GM23248 (cell line): ENCODE results near the gene IFRD1. TPM values are rescaled to one million over a fixed set of nuclear protein-coding genes. Genes with fewer than 3 reads are reported as not detected.
A peak's percentile ranks its signal among the peaks of the same experiment; 100 is the strongest.
"Not testable (repeated sequence)": the region's sequence is repeated elsewhere in the genome, so short reads cannot be mapped to it uniquely, and the experiment has no call there.

Experiments used
- DNase-seq: peaks from one replicate; pipeline ENCODE4 v3.0.0-alpha.2; 2015
- H2AFZ ChIP-seq: fragments of 200-600 bp; sonication (generic); 2 replicates; pipeline ENCODE4 v1.6.1; 2016; ENCODE audit warnings: antibody characterized with exemption
- H3F3A ChIP-seq: fragments of 200-600 bp; sonication (generic); 2 replicates; pipeline ENCODE4 v1.6.1; 2016; ENCODE audit warnings: mild to moderate bottlenecking, antibody characterized with exemption, mixed run types; ENCODE audit not compliant: insufficient read depth
- H3K27ac ChIP-seq: fragments of 200-600 bp; sonication (generic); 2 replicates; pipeline ENCODE4 v1.5.1; 2016; ENCODE audit warnings: mild to moderate bottlenecking
- H3K27me3 ChIP-seq: fragments of 200-600 bp; sonication (generic); replicated peaks from 2 replicates; pipeline ENCODE4 v1.6.1; 2016; ENCODE audit warnings: mild to moderate bottlenecking; ENCODE audit not compliant: insufficient read depth
- H3K36me3 ChIP-seq: fragments of 200-600 bp; sonication (generic); 2 replicates; pipeline ENCODE4 v1.6.1; 2016; ENCODE audit warnings: low read depth, mild to moderate bottlenecking
- H3K4me1 ChIP-seq: fragments of 200-600 bp; sonication (generic); 2 replicates; pipeline ENCODE4 v1.6.1; 2016; ENCODE audit warnings: mild to moderate bottlenecking; ENCODE audit not compliant: insufficient read depth
- H3K4me2 ChIP-seq: fragments of 200-600 bp; sonication (generic); one replicate; pipeline ENCODE4 v1.6.1; 2016; ENCODE audit warnings: mild to moderate bottlenecking; ENCODE audit not compliant: unreplicated experiment
- H3K4me3 ChIP-seq: fragments of 200-600 bp; sonication (generic); 2 replicates; pipeline ENCODE4 v1.5.1; 2016; ENCODE audit warnings: mild to moderate bottlenecking
- H3K79me2 ChIP-seq: fragments of 200-600 bp; sonication (generic); 2 replicates; pipeline ENCODE4 v1.6.1; 2016; ENCODE audit warnings: mild to moderate bottlenecking; ENCODE audit not compliant: insufficient read depth
- H3K9ac ChIP-seq: fragments of 200-600 bp; sonication (generic); 2 replicates; pipeline ENCODE4 v1.6.1; 2016; ENCODE audit warnings: mild to moderate bottlenecking
- H3K9me2 ChIP-seq: fragments of 200-600 bp; sonication (generic); 2 replicates; pipeline ENCODE4 v1.6.1; 2016; ENCODE audit warnings: mixed run types, mild to moderate bottlenecking, moderate library complexity; ENCODE audit not compliant: insufficient read depth
- H3K9me3 ChIP-seq: fragments of 200-600 bp; sonication (generic); one replicate; pipeline ENCODE4 v1.6.1; 2017; ENCODE audit warnings: low read depth
- H4K20me1 ChIP-seq: fragments of 200-600 bp; sonication (generic); 2 replicates; pipeline ENCODE4 v1.6.0; 2016; ENCODE audit not compliant: insufficient read depth
- EZH2 ChIP-seq: fragments of 200-600 bp; sonication (generic); IDR thresholded peaks from 2 replicates; pipeline ENCODE4 v1.6.1; 2018; ENCODE audit warnings: antibody characterized with exemption, mild to moderate bottlenecking; ENCODE audit not compliant: insufficient read depth, poor library complexity, severe bottlenecking
- EZH2phosphoT487 ChIP-seq: fragments of 200-600 bp; sonication (generic); IDR thresholded peaks from 2 replicates; pipeline ENCODE4 v1.6.1; 2018; ENCODE audit warnings: antibody characterized with exemption, moderate library complexity, mild to moderate bottlenecking, low read depth; ENCODE audit not compliant: insufficient read depth
- WGBS, 2 experiments: methylation state at CpG; one replicate each; pipeline ENCODE4 v1.1.6; 2015 to 2017; ENCODE audit warnings: low lambda C conversion rate in 2 of 2, low coverage in 1 of 2; ENCODE audit errors: missing lambda C conversion rate in 2 of 2; 5-methylcytosine and 5-hydroxymethylcytosine counted together
- in situ Hi-C: fragments of 300-500 bp; cut with MboI; formaldehyde crosslinking; loops from 2 replicates; pipeline ENCODE4 v1.15.0; 2020
- polyA plus RNA-seq: library from polyadenylated mRNA; unstranded; fragments of >200 nt; fragmentation: Nextera tagmentation; extraction: Ambion mirVana; gene quantifications from 2 replicates; pipeline ENCODE4 v1.2.1, GENCODE V29; 2016
- total RNA-seq: library from RNA; depleted of rRNA; stranded (reverse); fragments of >200 nt; shearing (Covaris generic); gene quantifications from 2 replicates; pipeline ENCODE4 v1.2.3, GENCODE V29; 2014

IFRD1 gene
- total and polyA plus RNA-seq, 2 experiments from 2014 or later: 61.4 to 71.9 TPM

- Histone ChIP-seq H3K27ac (peak overlapping the region; percentile 95), H3K4me2 (peak overlapping the region; percentile 97), H3F3A (peaks cover 38% of the 10 kb centered on the region), H3K4me1 (peaks cover 36% of the 10 kb centered on the region), H3K9me2 (no peaks in the 10 kb centered on the region), H2AFZ (peak overlapping the region; percentile 67), H3K4me3 (peak overlapping the region; percentile 95), H3K9me3 (no peaks in the 10 kb centered on the region), H3K36me3 (peaks cover 14% of the 10 kb centered on the region), H3K79me2 (peaks cover 57% of the 10 kb centered on the region), H3K27me3 (no peaks in the 10 kb centered on the region), H3K9ac (peak overlapping the region; percentile 98), H4K20me1 (peaks cover 17% of the 10 kb centered on the region; the same call in 1 of the 2 replicates)
- no peak for TF ChIP-seq EZH2
- DNase-seq: peak; percentile 99
- in situ Hi-C loops: no loop called here
- 0 to 2% methylated on average over 43 to 57 of the region's 57 CpGs for WGBS, 2 experiments
These were observed 824 bp downstream of the IFRD1 start for GRCh38 chr7:112450807-112451761.

GRCh38 chr7:112452102-112452888, 2.0 kb downstream of the IFRD1 start:
- Histone ChIP-seq H3K9me2 (no peaks in the 10 kb centered on the region), H3K4me3 (peak overlapping the region; percentile 95), H3K9ac (peak overlapping the region; percentile 98), H3K4me1 (peaks cover 36% of the 10 kb centered on the region), H3K27me3 (no peaks in the 10 kb centered on the region), H3K36me3 (peaks cover 26% of the 10 kb centered on the region), H3K79me2 (peaks cover 69% of the 10 kb centered on the region), H3K4me2 (peak overlapping the region; percentile 97), H3K27ac (peak overlapping the region; percentile 95), H4K20me1 (peaks cover 17% of the 10 kb centered on the region; the same call in 1 of the 2 replicates), H3K9me3 (no peaks in the 10 kb centered on the region), H3F3A (peaks cover 38% of the 10 kb centered on the region), H2AFZ (no peak overlapping the region)
- in situ Hi-C loops: no loop called here
- 2 to 3% methylated on average over 7 of the region's 7 CpGs for WGBS, 2 experiments
- TF ChIP-seq EZH2phosphoT487 (no peak), EZH2 (no peak)
- DNase-seq: peak; percentile 89

GRCh38 chr7:112453505-112454171, 3.4 kb downstream of the IFRD1 start:
- DNase-seq: peak; percentile 85
- peak overlapping the region; percentile 98 for H3K9ac ChIP-seq
- peaks cover 40% of the 10 kb centered on the region for H3K36me3 ChIP-seq
- H3K27ac ChIP-seq: peak overlapping the region; percentile 95
- in situ Hi-C loops: no loop called here
- TF ChIP-seq EZH2 (no peak), EZH2phosphoT487 (no peak)
- no peaks in the 10 kb centered on the region for H3K27me3 ChIP-seq
- 3% methylated on average over 7 of the region's 7 CpGs for WGBS, 2 experiments
- H2AFZ ChIP-seq: no peak overlapping the region
- peaks cover 82% of the 10 kb centered on the region for H3K79me2 ChIP-seq
- peaks cover 17% of the 10 kb centered on the region; the same call in 1 of the 2 replicates for H4K20me1 ChIP-seq
- H3K9me3 ChIP-seq: no peaks in the 10 kb centered on the region
- H3K4me3 ChIP-seq: peak overlapping the region; percentile 95
- peaks cover 36% of the 10 kb centered on the region for H3K4me1 ChIP-seq
- H3F3A ChIP-seq: peaks cover 38% of the 10 kb centered on the region
- peak overlapping the region; percentile 97 for H3K4me2 ChIP-seq
- H3K9me2 ChIP-seq: no peaks in the 10 kb centered on the region

- H3K9me2 ChIP-seq, in situ Hi-C loops, H3K9me3 ChIP-seq, H2AFZ ChIP-seq, H3K27me3 ChIP-seq: not testable (repeated sequence)
- H3K36me3 ChIP-seq: peaks cover 45% of the 10 kb centered on the region
- peak overlapping the region; percentile 95 for H3K27ac ChIP-seq
- peaks cover 17% of the 10 kb centered on the region; the same call in 1 of the 2 replicates for H4K20me1 ChIP-seq
- H3K4me2 ChIP-seq: peak overlapping the region; percentile 97
- H3K9ac ChIP-seq: peak overlapping the region; percentile 98
- H3K4me3 ChIP-seq: peak overlapping the region; percentile 95
- H3K4me1 ChIP-seq: peaks cover 30% of the 10 kb centered on the region
- peak; percentile 17 for DNase-seq
- peaks cover 88% of the 10 kb centered on the region for H3K79me2 ChIP-seq
- WGBS, 2 experiments: 59 to 62% methylated on average over 6 of the region's 6 CpGs
- peaks cover 33% of the 10 kb centered on the region for H3F3A ChIP-seq
These were observed 3.9 kb downstream of the IFRD1 start for GRCh38 chr7:112454191-112454590.
